NCI-H1417 treated with DMSO at 0.1 percent for 48 hours (cell line): ENCODE results near the gene GCK.
"Not testable (repeated sequence)": the region's sequence is repeated elsewhere in the genome, so short reads cannot be mapped to it uniquely, and the experiment has no call there.

Experiments
- DNase-seq: peaks from one replicate; lab custom pipeline; 2025; lab: John Stamatoyannopoulos, UW

Gene GCK

DNA sequence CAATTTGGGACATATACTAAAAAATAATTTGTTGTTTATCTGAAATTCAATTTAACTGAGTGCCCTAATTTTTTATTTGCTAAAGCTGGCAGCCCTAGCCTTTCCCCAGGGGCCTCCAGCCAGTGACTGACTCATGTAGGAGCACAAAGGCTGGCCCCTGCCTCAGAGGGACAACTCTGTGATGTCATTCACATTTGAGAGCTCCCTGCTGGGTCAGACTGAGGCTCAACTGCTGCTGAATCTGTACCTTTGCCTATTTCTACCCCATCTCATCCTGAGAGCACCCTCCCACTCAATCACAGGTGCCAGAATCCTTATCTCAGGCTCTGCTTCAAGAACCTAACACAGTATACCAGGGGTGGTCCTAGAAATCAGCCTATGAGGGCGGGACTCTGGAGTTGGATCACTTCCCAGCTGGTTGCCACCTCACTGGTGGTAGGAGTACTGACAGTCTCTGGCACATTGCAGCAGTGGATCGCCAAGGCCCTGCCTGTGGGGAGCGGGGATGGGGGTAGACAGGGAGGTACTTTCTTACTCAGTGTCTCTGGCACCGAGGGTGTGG, 11.6 kb downstream of the GCK start:
- no peak for DNase-seq

DNA sequence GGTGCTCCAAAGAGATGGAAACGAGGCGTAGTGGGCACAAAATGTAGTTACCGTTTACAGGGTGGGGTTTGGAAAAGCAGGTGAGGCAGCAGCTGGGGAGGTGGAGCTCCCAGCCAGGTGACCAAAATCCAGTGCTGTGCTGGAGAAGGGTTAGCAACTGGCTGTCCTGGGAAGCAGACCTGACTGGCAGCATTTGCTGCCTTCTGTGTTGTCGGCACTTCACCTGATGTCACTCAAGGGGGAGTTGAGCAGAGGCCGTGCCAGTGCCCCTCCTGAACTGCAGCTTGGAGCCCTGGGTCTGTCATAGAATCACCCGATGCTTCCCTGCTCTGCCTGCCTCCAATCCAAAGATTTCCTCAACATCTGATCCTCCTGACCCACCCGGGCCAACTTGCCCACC, 12.8 kb downstream of the GCK start:
- no peak for DNase-seq

DNA sequence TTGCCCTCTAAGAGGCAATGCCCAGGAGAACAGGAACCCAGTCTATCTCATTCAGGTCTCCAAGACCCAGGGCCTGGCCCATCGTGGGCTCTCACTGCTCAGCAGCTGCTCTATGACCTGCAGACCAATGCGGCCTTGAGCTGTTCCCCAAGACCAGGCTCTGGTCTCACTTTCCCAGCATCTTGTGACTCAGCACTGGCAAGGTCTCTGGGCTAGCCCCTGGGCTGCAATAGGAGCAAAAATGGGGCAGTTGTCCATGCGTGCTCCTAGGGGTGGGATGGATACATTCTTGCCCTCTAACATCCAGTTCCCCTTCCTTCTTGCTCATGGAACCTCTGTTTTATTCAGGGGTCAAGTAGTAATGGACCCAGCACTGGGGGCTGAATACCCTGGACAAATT, 13.5 kb downstream of the GCK start:
- DNase-seq: no peak

DNA sequence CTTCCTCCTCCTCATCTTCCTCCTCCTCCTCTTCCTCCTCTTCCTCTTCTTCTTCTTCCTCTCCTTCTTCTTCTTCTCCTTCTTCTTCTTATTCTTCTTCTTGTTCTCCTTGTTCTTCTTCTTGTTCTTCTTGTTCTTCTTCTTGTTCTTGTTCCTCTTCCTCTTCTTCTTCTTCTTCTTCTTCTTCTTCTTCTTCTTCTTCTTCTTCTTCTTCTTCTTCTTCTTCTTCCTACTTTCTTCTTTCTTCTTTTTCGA, 14.6 kb downstream of the GCK start:
- DNase-seq: not testable (repeated sequence)

DNA sequence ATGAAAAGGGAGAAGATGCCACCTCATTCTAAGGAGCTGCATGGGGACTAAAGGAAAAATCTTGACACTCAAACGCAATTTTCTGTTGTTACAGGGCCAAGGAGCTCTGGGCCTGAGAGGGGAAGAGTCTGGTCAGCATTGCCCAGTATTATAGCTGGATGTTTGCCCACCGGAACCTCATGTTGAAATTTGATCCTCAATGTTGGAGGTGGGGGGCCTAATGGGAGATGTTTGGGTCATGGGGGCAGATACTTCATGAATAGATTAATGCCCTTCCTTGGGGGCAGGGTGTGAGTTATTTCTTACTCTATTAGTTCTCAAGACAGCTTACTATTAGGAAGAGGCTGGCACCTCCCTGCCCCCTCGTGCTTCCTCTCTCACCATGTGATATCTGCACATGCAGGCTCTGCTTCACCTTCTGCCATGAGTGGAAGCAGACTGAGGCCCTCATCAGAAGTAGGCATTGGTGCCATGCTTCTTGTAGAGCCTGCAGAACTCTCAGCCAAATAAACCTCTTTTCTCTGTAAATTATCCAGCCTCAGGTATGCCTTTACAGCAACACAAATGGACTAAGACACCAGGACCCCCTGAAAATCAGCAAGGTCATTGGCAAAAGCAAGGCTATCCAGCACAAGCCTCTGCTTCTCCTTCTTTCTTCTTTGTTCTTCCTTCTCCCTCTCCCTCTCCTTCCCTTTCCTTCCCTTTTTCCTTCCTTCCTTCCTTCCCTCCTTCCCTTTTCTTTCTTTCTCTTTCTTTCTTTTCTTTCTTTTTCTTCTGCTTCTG, 15.1 kb downstream of the GCK start:
- no peak for DNase-seq

DNA sequence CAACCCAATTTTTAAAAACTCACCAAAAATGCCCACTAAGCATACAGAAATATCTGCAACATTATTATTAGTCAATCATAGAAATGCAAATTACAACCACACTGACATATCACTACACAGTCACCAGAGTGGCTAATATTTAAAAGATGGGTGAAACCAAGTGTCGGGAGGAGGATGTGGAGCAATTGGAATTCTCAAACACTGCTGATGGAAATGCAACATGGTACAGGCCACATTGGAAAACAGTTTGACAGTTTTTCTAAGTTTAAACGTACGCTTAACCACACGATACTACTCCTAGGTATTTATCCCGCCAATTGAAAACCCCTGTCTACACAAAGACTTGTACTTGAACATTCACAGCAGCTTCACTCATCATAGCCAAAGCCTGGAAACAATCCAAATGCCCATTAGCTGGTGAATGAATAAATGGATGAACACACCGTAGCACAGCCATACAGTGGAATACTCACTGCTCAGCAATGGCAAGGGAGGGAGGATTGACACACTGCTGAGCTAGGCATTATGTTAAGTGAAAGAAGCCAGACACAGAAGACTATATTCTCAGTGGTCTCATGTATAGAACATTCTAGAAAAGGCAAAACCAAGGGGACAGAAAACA, 16.3 kb downstream of the GCK start:
- DNase-seq: no peak

DNA sequence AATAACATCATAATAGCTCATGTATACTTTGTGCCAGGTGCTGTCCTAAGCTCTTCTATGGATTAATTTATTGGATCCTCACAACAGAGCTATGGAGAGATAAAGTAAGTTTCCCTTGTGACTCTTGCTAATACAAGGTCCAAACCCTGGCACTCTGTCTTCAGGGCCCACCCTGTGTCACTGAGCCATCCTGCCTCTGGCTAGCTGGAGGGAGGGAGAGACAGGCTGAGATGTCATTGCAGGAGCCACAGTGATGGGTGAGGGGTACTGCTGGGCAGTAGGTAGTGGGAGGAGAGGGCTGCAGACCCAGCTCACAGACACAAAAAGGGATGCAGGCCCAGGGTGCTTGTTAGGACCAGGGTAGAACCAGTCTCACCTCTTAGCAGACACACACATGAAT, 16.9 kb downstream of the GCK start:
- DNase-seq: no peak

DNA sequence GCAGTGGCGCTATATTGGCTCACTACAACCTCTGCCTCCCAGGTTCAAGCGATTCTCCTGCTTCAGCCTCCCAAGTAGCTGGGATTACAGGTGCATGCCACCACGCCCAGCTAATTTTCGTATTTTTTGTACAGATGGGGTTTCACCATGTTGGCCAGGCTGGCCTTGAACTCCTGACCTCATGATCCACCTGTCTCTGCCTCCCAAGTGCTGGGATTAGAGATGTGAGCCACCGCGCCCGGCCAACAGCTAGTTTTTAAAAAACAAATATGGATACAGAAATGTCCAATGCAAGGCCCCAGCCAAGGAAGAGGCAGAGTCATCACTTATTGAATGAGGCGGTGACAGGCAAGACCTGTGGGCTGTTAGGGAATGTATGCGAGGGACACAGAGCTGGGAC, 17.3 kb downstream of the GCK start:
- DNase-seq: not testable (repeated sequence)

DNA sequence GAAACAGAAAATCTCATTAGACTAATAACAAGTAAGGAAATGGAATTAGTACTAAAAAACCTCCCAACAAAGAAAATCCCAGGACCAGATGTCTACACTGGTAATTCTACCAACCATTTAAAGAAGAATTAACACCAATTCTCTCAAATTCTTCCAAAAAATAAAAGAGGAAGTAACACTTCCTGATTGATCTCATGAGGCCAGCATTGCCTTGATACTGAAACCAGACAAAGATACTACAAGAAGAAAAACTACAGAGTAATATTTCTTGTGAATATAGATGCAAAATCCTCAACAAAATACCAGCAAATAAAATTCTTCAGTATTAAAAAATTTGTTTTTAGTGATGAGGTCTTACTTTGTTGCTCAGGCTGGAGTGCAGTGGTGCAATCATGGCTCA, 21.3 kb downstream of the GCK start:
- no peak for DNase-seq

DNA sequence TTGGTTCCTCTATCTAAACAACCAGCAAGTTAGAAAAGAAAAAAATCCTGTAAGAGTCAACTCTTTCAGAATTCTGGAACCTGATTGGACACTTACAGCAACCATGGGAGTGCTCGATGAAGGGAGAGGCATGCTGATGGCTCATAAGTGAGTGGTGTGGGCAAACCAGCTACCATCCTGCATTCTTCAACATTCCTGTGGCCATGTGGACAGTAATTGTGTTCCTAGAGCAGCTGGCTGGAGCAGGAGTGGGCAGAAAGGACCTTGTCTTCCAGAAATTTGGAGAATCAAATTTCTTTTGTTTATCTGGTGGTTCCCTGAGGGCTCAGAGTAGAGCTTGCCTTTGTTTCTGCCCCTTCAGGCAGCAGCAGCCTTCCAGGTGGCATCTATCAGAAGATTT, 25.6 kb downstream of the GCK start:
- no peak for DNase-seq

DNA sequence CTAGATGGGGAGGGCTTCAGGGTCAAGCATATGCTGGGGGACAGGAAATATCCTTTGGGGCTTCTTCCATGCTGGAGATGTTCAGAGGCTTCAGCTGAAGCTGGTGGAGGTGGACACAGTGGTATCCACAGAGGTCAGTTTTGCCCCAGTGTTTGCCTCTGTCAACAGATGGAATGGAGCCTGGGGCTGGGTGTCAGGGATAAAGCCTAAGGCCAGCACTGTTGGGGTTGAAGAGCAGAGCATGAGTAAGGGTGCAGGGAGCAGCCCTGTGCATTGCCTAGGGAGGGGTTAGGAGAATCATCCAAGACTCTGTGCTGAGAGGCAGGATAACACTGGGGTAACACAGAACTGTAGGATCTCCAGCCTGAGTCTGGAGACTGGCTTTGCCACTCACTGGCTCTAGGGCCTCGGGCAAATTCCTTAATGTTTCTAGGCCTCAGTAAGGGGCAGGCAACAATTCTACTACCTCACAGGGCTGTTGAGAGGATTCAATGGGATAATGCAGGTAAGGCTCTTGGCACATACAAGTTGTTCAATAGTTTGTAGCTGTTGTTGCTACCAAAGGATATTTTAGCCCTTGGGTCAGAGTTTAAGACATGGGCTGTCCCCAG, 26.3 kb downstream of the GCK start:
- no peak for DNase-seq

DNA sequence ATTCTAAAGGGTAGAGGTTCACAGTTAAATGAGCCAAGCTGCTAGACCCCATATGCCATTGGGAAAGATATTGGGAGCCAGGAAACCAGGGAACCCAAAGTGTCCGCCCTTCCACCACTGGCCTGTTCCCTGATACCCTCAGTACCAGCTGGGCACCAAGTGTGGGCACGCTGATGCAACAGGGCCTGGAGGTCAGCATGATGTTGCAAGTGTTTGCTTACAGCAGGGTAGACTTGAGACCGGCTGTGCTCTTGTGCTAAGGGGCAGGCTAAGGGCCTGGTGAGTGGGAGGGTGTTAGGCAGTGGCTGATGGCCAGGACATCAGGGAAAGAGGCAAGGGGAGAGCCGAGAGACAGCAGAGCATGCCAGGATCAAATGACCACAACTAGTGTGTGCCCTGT, 27.1 kb downstream of the GCK start:
- DNase-seq: no peak

DNA sequence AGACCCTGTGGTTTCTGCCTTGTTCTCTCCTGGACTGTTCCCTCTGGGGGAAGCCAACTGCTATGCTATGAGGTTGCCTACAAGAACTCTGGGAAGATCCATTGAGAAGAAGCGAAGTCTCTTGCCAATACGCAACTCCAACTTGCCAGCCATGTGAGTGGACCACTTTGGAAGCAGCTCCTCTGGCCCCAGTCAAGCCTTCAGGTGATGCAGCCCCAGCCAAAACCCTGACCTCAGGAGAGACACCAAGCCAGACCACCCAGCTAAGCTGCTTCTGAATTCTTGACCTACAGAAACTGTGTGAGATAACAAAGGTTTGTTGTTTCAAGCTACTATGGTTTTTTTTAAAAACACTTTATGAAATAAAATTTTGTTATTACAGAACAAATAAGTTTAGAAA, 27.9 kb downstream of the GCK start:
- DNase-seq: no peak

DNA sequence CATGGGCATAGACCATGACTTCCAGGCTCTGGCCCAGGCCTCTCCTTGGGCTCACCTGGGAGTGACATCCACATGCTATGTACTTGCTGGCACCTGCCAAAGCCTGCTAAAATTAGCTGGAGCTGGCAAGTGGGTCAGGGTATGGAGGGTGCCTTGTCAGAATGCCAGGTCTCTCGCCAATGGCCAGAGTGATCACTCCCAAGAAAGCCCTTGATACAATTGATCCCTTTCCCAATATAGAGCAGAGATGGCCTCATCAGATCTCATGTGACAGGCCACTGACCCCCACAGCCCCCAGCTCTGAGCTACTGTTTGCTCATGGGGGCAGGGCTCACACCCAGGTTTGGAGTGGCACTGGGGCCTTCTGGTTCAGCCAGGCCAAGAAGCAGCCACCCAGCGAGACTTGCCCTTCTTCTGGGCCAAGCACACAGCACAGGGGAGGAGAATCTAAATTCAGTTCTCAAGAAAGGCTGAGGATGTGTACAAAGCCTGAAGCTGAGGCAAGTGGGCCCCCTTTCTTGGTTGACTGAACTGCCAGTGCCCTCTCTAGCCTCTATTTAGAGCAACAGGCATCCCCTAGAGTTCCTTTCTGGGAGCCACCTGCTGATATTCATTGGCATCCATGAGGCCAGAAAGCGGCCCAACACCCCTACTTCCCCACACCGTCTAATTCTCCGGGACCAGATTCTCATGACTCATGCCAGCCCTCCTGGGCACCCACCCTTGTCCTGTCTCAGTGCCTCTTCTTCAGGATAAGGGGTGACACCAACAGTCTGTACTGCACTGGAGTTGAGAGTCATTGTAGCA, 29.2 kb downstream of the GCK start:
- DNase-seq: no peak

DNA sequence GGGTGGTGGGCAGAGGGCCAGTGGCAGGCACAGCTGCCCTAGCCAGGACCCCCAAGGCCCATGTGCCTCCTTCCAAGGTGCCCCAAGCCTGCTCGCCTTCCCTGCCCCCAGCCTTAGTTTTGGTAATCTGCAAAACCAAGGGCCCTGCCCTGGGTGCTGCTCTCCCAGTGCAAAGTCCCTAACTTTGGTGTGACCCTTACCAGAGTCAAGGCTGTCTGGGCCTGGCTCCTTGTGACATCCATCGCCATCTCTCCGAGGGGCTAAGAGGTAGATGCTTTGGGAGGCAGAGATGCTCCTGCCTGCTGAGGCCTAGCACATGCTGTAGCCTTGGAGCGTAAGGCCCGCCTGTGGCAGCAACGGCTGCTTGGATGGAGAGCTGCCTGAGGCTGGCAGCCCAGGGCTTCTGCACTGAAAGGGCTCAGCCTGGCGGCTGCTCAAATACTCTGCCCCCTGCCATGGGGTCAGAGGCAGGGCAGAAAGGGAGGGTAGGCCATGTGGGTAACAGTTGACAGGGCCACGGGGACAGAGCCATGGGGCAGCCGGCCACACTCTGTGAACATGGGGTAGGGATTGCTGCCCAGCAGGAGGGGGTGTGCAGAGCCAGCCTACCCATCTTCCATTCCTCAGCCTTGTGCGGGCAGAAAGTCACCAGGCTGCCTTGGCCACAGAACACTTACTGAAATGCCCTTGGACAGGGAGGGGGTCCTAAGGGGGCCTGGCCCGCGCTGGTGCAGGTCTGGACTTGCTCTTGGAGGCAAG, 30.2 kb downstream of the GCK start:
- DNase-seq: no peak

DNA sequence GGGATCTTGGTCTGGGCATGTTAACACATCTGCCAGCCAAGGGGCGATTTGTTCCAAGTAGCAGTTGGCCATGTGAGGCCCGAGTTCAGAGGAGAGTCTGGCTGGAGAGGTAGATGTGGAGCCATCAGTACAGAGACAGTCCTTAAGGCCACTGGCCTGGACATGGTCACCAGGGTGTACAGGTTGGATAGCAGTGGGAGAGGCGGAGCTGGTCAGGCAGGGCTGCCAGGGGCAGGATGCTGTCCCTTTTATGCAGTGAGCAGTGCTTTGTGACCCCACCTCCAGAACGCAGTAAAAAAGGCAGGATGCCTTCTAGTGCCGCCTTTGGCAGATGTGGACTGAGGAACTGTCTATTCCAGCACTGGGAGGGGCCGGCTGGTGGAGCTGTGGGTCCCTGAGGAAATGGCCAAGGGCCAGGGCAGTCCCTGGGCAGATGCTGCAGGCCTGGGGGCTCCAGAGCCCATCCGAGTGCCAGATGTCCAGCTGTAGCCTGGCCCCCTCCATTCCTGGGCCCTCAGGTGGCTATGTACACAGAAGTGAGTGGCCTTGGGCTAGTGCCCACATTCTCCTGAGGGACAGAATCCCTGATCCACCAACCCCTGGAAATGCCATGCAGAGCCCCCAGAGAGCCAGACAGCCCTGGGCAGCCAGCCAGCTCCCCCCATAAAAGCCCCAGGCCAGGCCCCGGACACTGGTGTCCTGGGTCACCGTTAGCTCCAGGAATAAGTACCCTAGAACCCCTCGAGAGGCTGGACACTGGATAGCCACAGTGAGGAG, 31.0 kb downstream of the GCK start:
- DNase-seq: no peak

DNA sequence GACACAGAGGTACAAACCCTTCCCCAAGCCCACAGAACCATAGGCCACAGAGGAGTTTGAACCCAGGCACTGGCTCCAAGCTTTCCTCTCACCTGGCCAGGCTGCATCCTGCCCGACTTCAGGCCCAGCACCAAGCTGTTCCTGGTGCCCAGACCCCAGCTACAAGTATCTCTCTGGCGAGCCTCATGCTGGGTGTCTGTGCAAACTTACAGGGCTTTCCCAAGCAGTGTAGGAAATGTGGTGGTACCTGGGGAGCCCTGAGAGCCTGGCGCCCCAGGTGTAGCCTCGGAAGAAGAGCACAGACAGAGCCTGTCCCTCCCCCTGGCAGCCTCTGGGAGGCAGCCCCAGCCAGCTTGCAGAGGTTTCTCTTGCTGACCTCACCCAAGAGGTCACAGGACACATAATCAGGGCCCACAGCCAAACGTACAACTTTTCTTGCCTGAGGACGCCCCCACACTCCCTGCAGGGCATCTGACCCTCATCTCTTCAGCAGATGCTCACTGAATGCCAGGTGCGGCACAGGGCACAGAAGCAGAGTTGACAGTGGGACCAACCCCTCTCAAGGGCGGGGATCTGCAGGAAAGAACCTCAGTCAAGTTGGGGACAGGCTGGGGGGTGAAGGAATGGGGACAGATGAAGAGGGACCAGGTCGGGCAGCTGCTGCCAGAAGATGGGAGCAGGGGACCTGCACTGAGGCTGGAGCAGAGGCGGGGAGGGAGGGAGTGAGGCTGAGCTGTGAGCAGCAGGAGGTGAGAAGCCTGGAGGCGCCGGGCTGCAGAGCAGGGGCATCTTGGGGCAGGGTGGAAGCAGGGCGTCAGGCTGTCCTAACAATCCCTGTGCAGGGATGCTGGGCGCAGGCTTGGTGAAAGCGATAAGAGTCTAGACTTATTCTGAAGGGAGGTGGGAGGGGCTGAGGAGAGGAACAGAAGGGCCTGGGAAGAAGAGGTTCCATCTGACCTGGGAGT, 31.8 kb downstream of the GCK start:
- no peak for DNase-seq

DNA sequence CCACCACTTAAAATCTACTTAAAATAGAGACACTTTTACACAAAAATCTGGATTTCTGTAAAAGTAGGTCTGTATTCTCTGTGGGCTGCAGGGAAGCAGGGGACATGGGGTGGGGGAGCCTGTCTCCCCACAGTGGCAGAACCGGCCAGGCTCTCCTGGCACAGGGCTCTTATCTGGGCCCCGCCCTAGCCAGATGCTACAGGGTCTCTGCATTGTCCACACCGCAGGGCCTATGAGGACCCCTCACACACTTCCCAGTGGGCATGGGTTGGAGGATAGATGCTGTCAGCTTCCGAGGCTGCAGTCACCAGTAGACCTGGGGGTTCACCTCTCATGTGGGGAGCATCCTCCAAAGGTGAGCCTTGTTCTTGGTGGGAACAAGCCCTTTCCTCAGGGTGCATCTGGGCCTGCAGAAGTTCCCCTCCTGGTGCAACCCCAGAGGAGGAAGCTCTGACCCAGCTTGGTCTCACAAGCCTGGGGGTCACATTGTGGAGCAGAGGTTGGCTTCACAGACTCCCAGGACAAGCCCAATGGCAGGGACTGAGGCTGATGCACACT, 32.7 kb downstream of the GCK start:
- DNase-seq: no peak
